ENCODE results near the gene POR.
A peak's percentile ranks its signal among the peaks of the same experiment; 100 is the strongest.

POR gene

DNA sequence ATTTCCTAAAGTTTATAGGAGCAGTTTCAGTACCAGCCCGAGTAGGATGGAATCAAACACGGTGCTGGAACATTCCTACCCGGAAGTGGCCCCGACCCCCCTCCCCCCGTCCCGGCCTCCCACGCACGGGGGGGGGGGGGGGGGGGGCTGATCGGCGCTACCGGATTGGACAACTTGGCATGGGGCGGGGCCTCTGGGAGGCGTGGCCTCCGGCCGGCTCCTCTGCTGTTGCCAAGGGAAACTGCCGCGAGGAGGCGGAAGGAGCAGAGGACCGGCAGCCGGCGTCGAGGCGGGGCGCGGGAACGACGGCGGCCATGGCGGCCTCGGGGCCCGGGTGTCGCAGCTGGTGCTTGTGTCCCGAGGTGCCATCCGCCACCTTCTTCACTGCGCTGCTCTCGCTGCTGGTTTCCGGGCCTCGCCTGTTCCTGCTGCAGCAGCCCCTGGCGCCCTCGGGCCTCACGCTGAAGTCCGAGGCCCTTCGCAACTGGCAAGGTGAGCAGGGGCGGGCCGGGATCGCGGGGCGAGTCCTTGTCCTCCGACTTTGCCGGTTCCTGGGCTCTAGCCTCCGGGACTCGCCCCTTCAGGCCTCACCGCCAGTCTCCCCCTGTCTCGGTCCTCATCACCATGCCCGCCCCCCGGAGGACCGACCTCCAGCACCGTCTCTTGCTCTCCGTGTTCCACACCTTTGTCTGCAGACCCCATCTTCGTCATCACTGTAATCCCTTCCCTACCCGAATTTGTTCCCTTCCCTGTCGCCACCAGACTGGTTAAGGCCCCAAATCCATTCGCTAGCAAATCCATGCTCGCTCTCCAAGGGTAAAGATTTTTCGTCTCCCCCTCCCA, 36.0 kb upstream of the POR start, which contains the start of gene RHBDD2:
Gene RHBDD2, plus strand, starts transcription at position 266 of the 843 bp plus-strand sequence. Its CDS starts 49 bp downstream, at position 315.
- Histone ChIP-seq H3F3A (ENCODE audit: insufficient read depth, low read length) (no peaks in the 10 kb centered on the region), H3K9me3 (ENCODE audit: low read length) (no peaks in the 10 kb centered on the region), H4K20me1 (ENCODE audit: insufficient read depth, low read length) (no peaks in the 10 kb centered on the region), H3K4me1 (ENCODE audit: insufficient read depth, low read length, severe bottlenecking) (peaks cover 15% of the 10 kb centered on the region), H3K27me3 (ENCODE audit: insufficient read depth, low read length) (no peaks in the 10 kb centered on the region), H3K27ac (ENCODE audit: low read depth, low read length, poor library complexity, severe bottlenecking) (no peak within 1 kb of the TSS), H3K9me2 (ENCODE audit: low read depth, low read length) (no peaks in the 10 kb centered on the region), H3K36me3 (ENCODE audit: insufficient read depth, low read length) (peaks cover 33% of the 10 kb centered on the region), H2AFZ (ENCODE audit: low read length) (peak within 1 kb of the TSS; percentile 50), H3K4me3 (ENCODE audit: low read depth, low read length, poor library complexity, severe bottlenecking) (peak within 1 kb of the TSS; percentile 81), H3K4me2 (ENCODE audit: low read length) (peak within 1 kb of the TSS; percentile 88), H3K79me2 (ENCODE audit: insufficient read depth, low read length) (no peaks in the 10 kb centered on the region), H3K9ac (ENCODE audit: low read length) (peak within 1 kb of the TSS; percentile 78)
- no peak for TF ChIP-seq EZH2 (IDR thresholded peaks at IDR 0.05; ENCODE audit: borderline replicate concordance, low read length)
- TF ChIP-seq, protein P1, sequence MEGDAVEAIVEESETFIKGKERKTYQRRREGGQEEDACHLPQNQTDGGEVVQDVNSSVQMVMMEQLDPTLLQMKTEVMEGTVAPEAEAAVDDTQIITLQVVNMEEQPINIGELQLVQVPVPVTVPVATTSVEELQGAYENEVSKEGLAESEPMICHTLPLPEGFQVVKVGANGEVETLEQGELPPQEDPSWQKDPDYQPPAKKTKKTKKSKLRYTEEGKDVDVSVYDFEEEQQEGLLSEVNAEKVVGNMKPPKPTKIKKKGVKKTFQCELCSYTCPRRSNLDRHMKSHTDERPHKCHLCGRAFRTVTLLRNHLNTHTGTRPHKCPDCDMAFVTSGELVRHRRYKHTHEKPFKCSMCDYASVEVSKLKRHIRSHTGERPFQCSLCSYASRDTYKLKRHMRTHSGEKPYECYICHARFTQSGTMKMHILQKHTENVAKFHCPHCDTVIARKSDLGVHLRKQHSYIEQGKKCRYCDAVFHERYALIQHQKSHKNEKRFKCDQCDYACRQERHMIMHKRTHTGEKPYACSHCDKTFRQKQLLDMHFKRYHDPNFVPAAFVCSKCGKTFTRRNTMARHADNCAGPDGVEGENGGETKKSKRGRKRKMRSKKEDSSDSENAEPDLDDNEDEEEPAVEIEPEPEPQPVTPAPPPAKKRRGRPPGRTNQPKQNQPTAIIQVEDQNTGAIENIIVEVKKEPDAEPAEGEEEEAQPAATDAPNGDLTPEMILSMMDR (IDR thresholded peaks at IDR 0.05; ENCODE audit: low read length) = no peak

DNA sequence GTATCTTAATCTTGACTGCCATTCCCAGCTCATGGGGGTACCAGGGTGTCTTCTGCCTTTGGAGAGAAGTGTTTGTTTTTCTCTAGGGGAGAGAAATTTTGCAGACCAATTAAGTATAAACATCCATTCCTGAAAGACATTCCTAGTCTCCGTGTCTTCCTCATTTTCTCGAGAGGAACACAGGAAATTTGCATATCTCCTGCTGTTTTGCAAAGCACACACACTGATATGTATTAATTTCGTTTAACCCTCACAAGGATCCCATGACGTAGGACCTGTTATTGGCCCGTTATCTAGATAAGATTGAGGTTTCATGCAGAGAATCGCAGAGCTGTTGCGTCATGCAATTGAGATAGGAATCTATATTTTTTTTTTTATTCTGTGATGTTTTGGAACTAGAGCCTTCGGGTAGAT, 35.2 kb upstream of the POR start:
- no peaks in the 10 kb centered on the region for H3K9me2 ChIP-seq (ENCODE audit: low read depth, low read length)
- peaks cover 40% of the 10 kb centered on the region for H3K36me3 ChIP-seq (ENCODE audit: insufficient read depth, low read length)
- peak overlapping the region; percentile 78 for H3K9ac ChIP-seq (ENCODE audit: low read length)
- H3K9me3 ChIP-seq (ENCODE audit: low read length) = no peaks in the 10 kb centered on the region
- H3K27ac ChIP-seq (ENCODE audit: low read depth, low read length, poor library complexity, severe bottlenecking) = no peak overlapping the region
- H4K20me1 ChIP-seq (ENCODE audit: insufficient read depth, low read length) = no peaks in the 10 kb centered on the region
- H3K27me3 ChIP-seq (ENCODE audit: insufficient read depth, low read length) = no peaks in the 10 kb centered on the region
- peaks cover 15% of the 10 kb centered on the region for H3K4me1 ChIP-seq (ENCODE audit: insufficient read depth, low read length, severe bottlenecking)
- H3F3A ChIP-seq (ENCODE audit: insufficient read depth, low read length) = no peaks in the 10 kb centered on the region
- peak overlapping the region; percentile 81 for H3K4me3 ChIP-seq (ENCODE audit: low read depth, low read length, poor library complexity, severe bottlenecking)
- H2AFZ ChIP-seq (ENCODE audit: low read length) = no peak overlapping the region
- H3K79me2 ChIP-seq (ENCODE audit: insufficient read depth, low read length) = no peaks in the 10 kb centered on the region
- H3K4me2 ChIP-seq (ENCODE audit: low read length) = peak overlapping the region; percentile 88
- no peak for TF ChIP-seq EZH2 (IDR thresholded peaks at IDR 0.05; ENCODE audit: borderline replicate concordance, low read length)
- TF ChIP-seq, protein P1 (IDR thresholded peaks at IDR 0.05; ENCODE audit: low read length) = no peak

DNA sequence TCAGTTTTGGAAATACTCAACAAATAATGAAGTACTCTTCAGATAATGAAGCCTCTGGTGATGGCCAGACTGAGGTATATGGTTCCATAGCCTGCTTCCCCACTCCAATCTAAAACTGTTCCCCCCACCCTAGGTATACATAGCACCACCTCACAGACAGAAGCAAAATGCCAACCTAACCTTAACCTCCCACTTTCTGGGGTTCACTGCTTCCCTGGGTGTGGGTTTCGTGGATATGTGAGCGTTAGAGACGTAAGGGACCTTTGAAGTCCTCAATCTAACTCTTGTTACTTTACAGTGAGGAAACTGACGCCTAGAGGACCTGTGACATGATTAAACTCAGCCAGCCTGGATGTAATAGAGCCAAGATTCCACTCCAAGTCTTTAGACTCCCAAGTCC, 34.7 kb upstream of the POR start:
- H3F3A ChIP-seq (ENCODE audit: insufficient read depth, low read length) = no peaks in the 10 kb centered on the region
- peaks cover 15% of the 10 kb centered on the region for H3K4me1 ChIP-seq (ENCODE audit: insufficient read depth, low read length, severe bottlenecking)
- H3K27ac ChIP-seq (ENCODE audit: low read depth, low read length, poor library complexity, severe bottlenecking) = no peak overlapping the region
- H4K20me1 ChIP-seq (ENCODE audit: insufficient read depth, low read length) = no peaks in the 10 kb centered on the region
- H3K4me3 ChIP-seq (ENCODE audit: low read depth, low read length, poor library complexity, severe bottlenecking) = peak overlapping the region; percentile 81
- peak overlapping the region; percentile 88 for H3K4me2 ChIP-seq (ENCODE audit: low read length)
- no peaks in the 10 kb centered on the region for H3K27me3 ChIP-seq (ENCODE audit: insufficient read depth, low read length)
- H3K9ac ChIP-seq (ENCODE audit: low read length) = peak overlapping the region; percentile 78; the same call in 1 of the 2 replicates
- H3K36me3 ChIP-seq (ENCODE audit: insufficient read depth, low read length) = peaks cover 45% of the 10 kb centered on the region
- H2AFZ ChIP-seq (ENCODE audit: low read length) = no peak overlapping the region
- TF ChIP-seq, protein P1 (IDR thresholded peaks at IDR 0.05; ENCODE audit: low read length) = no peak
- TF ChIP-seq EZH2 (IDR thresholded peaks at IDR 0.05; ENCODE audit: borderline replicate concordance, low read length) = no peak
- no peaks in the 10 kb centered on the region for H3K9me2 ChIP-seq (ENCODE audit: low read depth, low read length)
- no peaks in the 10 kb centered on the region for H3K9me3 ChIP-seq (ENCODE audit: low read length)
- H3K79me2 ChIP-seq (ENCODE audit: insufficient read depth, low read length) = no peaks in the 10 kb centered on the region

Measured in OCI-LY1 (cell line).